Esophagus mucosa (tissue), 1 donor: ENCODE measurements around the gene GDAP2. TPM values are rescaled to one million over a fixed set of nuclear protein-coding genes. Genes with fewer than 3 reads are reported as not detected.
A peak's percentile ranks its signal among the peaks of the same experiment; 100 is the strongest.

Source experiments
- ATAC-seq: fragments of 200-7000 bp; cut with Tn5 transposase; one replicate; pipeline ENCODE4 v1.9.1; 2020
- total RNA-seq: library from RNA; stranded (reverse); gene quantifications from one replicate; pipeline ENCODE4 v1.2.4, GENCODE V29; 2023
- donor health status: DM: yes; HTN: yes; CAD: no.

GDAP2 gene
- total RNA-seq, 1 donor from 2014 or later, result 17.4 TPM

DNA sequence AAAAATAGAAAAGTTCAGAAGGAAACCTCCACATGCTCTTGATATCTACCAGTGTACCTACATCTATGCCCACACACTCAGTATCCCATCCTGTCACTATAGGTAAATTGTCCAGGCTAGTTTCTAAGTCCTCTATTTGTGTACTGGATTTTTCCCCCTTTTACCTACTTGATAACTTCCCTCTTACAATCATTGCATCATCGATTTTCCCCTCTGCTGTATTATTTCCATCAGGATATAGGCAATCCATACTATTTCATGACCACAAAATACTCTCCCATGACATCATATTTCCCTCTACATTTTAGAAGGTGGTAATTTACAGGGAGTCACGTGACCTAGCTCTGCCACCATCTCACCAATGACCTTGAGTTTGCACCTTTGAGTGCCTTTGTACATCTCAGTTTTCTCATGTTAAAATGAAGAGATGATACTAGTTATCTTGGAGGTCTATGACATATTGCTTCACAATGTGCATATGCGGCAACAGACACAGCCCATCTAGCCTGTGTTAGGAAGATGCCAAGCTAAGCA, 88.2 kb downstream of the GDAP2 start:
- no peak for ATAC-seq

DNA sequence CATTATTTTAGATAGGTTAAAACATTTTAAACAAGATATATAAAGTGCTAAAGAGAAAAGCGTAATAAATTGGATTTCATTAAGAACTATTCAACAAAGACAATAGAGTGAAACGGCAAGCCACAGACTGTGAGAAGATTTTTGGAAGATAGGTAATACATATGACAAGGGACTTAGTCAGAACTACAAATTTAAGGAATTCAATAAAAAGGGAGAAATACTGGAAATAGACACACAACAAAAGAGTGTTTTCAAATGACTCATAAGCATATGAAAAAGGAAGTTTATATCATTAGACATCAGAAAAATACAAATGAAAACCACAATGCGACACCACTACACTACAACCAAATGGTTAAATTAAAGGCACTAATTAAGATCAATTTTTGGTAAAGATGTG, 90.5 kb downstream of the GDAP2 start:
- ATAC-seq, result no peak

DNA sequence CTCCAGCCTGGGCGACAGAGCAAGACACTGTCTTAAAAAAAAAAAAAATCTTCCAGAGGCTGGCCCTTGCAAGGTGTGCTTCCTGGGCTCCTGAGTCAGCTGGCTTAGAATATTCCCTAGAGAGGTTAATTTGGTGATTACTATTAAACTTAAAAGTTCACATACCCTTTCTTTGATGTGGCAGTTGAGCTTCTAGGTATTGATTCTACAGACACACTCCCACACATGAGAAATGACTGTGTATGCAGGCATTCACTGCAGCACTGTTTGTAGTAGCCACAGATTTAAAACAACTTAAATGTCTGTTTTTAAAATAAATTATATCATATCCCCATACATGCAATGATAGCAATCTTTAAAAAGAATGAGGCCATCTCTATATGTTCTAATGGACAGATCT, 93.4 kb downstream of the GDAP2 start:
- ATAC-seq, result no peak

DNA sequence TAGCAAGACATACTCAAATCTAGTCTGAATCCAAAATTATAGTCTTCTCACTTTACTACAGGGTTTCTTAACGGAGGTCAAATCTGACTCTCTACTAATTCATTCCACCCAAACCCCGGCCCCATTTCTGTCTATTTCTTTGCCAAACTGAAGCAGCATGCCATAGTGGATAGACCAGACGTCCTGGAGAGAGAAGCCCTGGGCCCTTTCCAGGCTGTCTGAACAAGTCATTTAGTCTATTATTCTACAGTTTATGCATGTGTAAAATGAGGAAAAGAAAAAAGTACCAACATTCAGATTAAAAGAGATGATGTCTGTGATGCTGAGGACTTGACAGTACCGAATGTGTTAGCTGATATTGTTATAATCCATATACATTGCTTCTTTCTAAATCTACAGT, 95.0 kb downstream of the GDAP2 start:
- ATAC-seq, result no peak

DNA sequence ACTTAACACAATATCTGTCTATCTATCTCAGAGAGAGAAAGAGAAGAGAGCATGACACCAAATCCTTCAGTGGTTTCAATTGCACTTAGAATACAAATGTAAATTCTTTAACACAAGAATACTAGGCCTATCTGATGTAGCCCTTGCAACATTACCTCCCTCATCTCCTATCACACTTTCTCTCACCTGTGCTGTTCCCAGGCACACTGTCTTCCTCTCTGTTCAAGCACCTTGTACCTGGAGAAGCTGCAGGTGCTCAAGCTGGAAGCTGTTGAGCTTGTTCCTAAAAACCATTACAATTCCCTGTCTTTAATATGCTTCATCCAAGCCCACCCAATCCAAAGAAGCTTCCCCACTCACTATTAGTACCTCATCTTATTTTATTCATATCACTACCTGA, 97.0 kb downstream of the GDAP2 start:
- no peak for ATAC-seq

DNA sequence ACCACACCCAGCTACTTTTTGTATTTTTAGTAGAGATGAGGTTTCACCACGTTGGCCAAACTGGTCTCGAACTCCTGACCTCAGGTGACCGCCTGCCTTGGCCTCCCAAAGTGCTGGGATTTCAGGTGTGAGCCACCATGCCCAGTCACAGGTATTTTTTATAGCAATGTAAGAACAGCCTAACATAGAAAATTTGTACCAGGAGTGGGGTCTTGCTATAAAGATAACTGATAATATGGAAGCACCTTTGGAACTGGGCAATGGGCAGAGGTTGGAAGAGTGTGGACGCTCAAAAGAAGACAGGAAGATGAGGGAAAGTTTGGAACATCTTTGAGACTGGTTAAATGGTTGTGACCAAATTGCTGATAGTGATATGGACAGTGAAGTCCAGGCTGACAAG, 99.2 kb downstream of the GDAP2 start:
- no peak for ATAC-seq

DNA sequence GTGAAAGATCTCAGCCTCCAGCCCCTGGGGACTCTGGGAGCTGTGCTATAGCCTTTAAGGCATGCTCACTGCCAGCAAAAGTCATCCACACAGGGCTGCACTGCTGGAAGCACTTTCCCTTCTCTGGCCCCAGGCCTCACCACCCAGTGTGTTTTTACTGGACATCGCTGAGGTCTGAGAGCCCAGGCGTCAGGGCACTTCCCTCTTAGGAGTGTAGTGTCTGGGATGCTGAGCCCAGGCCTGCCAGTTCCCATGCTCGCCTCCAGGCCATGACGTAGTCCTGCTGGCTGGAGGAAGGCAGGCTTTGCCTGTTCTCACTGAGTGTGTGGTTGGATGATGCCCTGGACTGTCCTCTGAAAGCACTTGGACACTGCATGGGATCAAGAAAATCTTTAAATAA, 101.2 kb downstream of the GDAP2 start:
- no peak for ATAC-seq

DNA sequence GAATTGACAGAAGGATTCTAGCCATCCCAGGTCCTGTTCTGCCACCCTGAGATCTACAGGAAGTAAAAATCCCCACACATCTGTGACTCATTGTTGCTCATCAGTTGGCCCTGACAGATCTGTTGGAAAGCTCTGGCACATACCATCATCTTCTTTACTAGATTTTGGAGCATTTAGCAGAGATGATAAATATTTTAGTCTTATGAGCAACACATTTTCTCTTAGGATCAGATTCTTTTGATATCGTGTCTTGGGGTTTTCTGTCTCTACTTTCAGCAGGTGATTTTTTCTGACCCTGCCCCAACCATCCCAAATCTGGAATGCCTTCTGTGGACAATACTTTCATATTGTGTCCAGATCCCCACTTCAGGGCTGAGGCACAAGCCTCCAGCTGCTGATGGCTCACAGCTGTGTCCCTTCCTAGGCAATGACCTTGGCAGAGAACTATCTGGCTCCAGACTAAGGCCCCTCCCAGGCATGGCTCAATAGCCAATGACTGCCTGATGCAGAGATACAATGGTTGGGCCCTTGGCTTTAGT, 102.8 kb downstream of the GDAP2 start:
- ATAC-seq, result peak; percentile 92

DNA sequence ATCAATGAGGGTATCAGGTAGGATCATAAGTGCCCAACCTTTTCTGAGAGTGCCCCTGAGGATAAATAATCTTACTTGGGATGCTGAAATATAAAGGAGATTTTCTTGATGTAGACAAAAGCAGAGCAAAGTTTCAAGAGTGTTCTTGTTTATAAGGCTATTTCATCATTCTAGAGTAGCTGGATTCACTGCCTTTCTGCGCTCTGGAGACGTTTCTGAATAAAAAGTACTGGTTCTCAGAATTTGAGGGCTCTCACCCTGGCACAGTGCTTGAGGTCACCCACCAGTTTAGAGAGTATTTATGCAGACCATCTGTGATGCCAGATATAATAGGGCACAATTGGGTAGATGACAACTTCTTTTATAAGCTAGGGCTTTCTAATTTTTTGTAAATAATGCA, 103.3 kb downstream of the GDAP2 start:
- no peak for ATAC-seq

DNA sequence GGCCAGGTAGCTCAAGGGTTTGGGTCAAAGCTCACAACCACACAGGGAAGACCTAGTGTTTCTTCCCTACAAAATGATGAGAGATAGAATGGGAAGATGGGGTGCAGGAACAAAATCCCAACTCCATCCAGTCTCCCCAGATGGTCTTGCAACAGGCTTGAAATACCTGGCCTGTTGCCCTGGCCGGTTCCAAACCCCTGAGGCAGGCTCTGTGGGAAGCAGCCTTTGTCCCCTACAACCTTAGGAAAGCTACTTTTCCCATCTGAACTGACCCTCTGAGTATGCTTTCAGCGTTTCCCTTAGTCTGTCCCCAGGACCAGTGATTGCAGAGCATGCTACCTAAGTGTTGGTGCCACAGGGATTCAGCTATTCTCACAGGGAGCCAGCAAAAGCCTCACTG, 104.0 kb downstream of the GDAP2 start:
- no peak for ATAC-seq

DNA sequence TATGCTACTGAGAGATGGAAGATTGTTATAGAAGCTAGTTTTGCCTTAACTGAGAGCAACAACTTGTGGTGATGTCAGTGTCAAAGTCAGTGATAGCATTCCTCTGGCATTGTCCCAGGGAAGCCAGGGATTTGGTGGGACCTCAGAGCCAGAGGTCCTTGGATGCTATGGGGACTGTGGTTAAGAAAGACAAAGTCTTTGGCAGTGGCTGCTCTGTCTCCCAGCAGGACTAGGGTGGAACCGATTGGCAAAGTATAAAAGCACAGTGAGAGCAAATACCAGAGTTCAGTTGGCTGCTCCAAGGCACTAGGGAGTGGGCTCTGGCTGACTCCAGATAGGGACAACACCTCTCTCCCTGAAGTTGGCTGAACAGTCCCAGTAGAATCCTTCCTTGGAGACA, 104.8 kb downstream of the GDAP2 start:
- ATAC-seq, result no peak

DNA sequence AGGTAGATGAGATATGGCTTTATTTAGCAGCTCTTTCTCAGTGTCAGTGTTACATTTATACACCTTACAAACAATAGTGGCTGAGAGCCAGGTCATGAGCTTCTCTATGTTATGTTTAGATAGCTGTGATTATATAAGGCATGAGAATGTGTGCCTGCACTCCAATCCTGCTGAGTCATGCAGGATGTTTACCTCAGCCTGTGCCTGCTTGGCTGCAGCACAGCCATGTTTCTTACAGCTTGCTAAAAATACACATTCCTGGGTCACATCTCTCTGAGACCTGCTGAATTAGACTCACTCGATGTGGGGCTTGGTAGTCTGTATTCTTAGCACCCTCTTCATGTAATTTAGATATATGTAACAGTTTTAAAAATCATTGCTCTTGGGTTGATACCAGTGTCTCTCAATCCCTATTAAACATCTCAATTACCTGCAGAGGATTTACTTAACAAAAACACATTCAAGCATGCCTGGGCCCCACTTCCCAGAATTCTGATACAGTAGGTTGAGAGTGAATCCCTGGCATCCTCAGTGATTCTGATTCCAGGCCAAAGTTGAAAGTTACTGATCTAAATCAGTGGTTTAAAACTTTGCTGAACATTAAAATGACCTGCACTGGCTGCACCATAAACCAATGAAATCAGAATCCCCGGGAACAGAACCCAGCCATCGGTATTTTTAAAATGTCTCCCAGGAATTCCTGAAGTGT, 107.5 kb downstream of the GDAP2 start:
- ATAC-seq, result peak; percentile 84

DNA sequence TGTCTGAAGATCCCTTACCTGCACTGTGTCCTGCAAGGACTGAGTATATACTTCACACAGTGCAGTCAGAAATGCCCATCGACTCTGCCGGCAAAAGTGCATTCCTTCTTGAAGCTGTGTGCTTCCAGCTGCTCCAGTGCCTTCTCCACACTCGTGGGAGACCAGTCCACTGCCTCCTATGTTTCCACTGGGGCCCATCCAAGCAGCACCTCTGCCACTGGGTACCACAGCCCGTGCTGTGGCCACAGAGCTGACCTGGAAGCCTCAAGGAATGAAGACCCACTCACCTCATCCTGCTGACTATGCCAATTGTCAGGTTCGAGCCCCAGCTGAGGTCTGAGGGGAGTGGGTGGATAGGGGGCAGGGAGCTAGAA, 108.1 kb downstream of the GDAP2 start:
- no peak for ATAC-seq

DNA sequence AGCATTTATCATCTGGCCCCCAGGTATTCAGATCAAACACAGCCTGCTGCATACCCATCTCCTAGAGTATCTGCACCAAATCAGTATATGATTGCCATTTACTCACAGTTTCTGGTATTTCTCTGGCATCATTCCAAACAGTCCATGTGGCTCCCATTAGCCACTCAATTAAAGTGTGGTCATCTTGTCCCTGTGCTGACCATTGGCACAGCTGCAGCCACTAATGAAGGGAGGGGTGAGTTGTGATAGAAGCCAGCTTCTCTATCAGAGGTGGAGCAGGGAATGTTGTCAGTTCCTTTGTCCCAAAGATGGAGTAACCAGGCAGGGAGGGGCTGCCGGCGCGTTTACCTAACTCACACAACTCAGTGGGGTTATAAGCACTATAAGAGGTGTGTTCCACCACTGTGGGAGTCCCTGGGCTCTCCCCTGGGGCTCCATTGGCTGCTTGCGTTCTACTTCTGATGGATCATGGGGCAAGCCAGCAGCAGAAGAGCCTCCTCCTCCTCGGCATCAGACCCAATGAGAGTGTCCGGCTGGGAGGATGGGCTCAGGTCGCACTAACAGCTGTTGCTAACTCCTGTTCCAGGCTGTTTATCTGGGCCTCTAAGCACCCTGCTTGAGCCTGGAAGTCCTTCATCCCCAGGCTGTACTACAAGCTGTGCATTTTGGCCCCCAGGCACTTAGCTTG, 108.6 kb downstream of the GDAP2 start:
- ATAC-seq, result no peak

DNA sequence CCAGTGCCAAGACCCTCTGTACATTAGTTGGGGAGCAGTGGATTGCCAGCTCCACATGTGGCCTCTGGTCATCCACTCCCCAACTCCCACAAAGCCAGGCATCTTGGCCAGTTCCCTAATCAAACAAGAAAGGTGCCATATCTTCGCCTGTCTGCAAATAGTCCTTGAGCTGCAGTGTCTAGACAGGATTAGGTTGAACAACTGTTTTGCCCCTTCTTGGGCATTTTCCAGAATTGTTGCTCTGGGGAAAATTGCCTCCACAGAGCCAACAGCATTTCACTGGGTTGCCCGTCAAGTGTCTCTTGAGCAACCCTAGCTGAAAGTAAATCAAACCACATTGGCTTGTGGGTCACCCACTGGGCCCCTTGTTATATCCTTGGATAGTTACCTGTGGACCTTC, 109.3 kb downstream of the GDAP2 start:
- no peak for ATAC-seq

DNA sequence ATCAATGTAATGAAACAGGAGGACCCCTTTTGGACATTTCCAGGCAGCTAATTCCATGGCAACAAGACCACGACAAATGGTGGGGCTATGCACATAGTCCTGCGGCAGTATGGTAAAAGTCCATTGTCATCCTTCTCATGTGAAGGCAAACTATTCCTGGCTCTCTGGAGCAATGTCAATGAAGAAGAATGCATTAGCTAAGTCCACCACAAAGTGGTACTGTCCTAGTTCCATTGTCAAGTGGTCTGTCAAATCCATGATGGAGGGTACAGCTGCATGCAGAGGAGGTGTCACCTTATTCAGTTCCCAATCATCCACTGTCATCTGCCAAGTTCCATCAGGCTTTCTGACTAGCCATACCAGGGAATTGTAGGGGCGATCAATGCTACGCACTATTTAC, 110.1 kb downstream of the GDAP2 start:
- ATAC-seq, result no peak

DNA sequence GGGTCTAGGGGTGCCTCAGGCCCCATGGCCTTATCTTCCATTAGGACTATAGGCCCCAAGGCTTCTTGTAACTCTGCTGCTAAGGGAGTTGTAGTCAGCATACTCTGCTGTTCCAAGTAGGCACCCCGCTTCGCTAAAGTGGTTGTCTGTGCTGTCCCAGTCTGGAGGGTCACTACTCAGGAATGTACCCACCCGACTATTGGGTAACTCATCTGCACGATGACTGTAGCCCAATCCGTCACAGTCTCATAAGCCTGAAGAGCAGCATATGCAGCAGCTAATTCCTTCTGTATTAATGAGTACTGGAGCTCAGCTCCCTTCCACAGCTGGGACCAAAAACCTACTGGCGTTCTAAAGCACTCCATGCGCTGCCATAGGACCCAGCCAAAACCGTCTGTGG, 111.0 kb downstream of the GDAP2 start:
- ATAC-seq, result no peak

DNA sequence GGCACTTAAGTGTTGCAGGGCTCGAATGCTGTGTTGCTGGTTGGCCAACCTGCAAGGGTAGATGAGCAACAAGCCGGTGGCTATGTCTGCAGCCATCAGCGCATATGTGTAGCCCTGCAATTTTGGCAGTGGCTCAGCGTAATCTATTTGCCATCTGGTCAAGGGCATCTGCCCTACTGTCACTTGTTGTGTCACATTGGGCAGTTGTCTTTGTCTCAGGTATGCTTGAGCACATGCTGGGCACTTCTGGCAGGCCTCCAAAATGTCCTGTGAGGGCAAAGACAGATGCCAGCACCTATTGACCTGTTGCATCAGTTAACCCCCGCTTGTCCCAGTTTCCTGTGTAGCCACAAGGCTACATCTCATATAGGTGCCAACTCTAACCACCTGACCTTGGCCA, 111.8 kb downstream of the GDAP2 start:
- ATAC-seq, result no peak

DNA sequence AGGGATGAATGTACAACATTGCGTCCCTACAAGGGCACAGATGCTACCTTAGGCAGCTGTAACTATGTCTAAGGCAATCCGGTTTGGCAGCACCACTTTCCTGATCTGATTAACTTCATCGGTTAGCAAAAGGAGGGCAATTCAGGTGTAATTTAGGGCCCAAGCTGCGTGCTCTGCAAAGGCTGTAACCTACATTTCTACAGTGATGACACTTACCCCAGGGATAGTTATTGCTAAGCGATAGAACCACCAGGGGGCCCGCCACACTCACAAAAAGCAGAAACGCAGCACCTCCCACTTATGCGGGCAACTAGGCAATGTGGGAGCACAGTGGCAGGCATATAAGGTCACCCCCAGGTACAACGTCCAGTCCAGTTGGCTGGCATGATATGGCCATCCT, 113.5 kb downstream of the GDAP2 start:
- ATAC-seq, result no peak

DNA sequence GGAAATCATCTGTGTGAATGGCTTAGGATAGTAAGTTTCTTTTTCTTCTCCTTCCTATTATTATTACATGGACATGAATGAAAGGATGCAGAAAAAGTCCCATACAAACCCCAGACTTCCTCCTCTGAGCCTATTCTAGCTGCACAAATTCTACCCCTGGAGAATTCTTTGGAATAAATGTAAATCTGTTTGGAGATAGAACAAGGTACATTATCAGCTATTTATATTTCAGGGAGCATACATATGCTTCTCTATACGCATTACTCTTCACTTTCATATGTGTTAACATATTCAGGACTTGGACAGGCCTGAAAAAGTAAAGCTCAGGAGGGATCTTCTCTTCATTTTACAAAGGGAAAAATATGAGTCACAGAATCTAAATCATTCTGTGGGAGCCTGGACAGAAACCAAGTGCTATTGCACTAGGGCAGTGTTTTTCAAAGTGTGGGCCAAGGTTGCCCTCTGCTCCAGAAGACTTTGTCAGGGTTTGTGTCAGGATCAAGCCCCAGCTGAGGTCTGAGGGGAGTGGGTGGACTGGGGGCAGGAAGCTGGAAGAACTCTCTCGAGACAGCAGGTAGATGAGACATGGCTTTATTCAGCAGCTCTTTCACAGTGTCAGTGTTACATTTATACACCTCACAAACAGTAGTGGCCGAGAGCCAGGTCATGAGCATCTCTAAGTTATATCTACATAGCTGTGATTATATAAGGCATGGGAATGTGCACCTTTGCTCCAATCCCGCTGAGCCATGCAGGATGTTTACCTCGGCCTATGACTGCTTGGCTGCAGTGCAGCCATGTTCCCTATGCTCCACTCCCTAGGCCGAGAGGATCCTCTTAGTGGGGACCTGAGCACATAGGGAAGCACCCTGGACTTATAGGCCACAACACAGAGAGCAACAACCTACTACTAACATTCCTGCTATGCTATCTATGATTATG, 114.3 kb downstream of the GDAP2 start:
- peak; percentile 24 for ATAC-seq
